Limb (tissue), 2 donors: Measurements from ENCODE around the gene VAC14.
"Not testable (repeated sequence)": the region's sequence is repeated elsewhere in the genome, so short reads cannot be mapped to it uniquely, and the experiment has no call there.

Source experiments
- DNase-seq, 2 donors: peaks; one replicate each; pipeline ENCODE4 v3.0.0-alpha.2; 2016; ENCODE audit errors: extremely low spot score in 2 of 2

VAC14 gene

DNA sequence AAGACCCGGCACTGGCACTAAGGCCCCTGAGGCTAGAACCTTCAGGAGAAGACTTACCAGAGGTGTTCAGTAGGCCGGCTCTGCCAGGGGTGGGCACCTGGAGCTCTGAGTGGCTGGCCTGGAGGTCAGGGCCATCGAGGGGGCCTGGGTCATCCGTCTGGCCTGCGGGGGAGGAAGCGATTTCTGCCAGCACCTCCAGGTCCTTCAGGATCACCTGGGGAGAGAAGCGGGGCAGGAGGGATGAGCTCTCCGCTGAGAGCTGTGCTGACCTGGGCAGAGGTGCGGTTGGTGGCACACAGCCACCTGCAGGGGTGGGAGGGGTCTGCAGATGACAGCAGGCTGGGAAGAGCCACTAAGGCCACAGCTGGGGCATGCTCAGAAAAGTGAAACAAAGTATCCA, 56.6 kb downstream of the VAC14 start:
- no peak for DNase-seq

- no peak for DNase-seq
Measured at GRCh38 chr16:70743791-70744190, 57.2 kb downstream of the VAC14 start.

DNA sequence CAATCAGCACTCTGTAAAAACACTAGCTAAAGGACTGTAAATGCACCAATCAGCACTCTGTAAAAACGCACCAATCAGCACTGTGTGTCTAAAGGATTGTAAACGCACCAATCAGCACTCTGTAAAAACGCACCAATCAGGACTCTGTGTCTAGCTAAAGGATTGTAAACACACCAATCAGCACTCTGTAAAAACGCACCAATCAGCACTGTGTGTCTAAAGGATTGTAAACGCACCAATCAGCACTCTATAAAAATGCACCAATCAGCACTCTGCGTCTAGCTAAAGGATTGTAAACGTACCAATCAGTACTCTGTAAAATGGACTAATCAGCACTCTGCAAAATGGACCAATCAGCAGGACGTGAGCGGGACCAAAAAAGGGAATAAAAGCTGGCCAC, 58.0 kb downstream of the VAC14 start:
- DNase-seq, result not testable (repeated sequence)

- no peak for DNase-seq
Measured at GRCh38 chr16:70741783-70742125, 59.2 kb downstream of the VAC14 start.

DNA sequence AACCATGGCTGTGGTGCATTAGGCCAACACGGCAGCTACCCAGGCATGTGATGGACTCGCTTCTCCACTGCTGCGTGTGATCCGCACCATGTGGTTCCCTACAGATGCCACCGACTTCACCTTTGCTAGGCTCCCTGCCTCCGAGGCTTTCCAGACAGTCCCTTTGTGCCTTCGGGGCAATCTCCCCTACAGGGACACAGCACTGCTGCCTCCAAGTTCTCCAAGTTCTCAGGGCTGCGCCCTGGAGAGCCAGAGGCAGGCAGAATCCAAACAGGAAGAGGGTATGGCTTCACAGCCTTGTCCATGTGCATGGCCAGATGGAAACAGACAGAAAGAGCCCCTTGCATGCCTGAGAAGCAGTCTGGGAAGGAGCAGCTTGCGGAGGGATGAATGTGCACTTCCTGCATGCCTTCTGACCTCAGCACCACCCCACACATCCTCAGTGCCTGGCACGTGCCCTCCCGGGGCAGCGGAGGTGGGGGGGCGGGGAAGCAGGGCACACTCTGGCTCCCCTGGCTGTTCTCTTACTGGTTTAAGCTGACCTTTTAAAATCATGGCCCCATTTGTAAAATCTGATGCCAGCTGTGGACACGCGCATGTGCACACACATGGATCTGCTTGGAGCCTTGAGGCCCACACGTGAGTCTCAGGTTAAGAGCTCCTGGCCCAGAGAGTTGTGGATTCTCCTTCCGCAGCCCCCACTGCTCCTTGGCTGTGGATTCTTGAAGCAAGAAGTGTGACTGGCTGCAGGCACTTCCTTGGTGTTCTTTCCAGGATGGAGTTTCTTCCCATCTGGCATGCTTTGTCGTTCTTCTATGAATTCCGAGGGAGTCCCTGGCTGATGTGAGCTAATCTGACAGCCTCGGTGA, 59.8 kb downstream of the VAC14 start:
- DNase-seq, result no peak

GRCh38 chr16:70740174-70740913, 60.6 kb downstream of the VAC14 start:
- no peak for DNase-seq

DNA sequence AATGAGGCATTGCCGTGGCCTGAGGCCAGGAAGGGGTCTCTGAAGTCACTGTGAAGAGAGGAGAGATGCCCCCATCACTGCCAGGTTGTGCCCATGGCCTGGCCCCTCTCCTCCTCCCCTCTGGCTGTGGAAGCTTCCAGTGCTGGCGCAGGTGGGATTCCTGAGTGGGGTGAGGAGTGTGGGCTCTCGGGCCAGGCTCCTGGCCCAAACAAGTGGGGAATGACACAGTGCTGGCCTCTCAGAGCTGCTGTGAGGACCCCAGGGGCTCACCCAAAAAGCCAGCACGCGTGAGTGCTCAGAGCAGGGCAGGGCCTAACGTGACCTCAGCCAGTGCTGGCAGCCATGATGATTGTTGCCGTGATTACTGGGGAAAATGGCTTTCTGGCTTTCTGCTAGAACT, 61.6 kb downstream of the VAC14 start:
- no peak for DNase-seq

GRCh38 chr16:70738083-70738977, 62.6 kb downstream of the VAC14 start:
- DNase-seq, result peak in 1 of 2 donors; percentile 70

GRCh38 chr16:70737377-70738082, 63.4 kb downstream of the VAC14 start:
- peak; percentile 77 to 92 for DNase-seq

- no peak for DNase-seq
Measured at GRCh38 chr16:70736465-70737376, 64.2 kb downstream of the VAC14 start.

DNA sequence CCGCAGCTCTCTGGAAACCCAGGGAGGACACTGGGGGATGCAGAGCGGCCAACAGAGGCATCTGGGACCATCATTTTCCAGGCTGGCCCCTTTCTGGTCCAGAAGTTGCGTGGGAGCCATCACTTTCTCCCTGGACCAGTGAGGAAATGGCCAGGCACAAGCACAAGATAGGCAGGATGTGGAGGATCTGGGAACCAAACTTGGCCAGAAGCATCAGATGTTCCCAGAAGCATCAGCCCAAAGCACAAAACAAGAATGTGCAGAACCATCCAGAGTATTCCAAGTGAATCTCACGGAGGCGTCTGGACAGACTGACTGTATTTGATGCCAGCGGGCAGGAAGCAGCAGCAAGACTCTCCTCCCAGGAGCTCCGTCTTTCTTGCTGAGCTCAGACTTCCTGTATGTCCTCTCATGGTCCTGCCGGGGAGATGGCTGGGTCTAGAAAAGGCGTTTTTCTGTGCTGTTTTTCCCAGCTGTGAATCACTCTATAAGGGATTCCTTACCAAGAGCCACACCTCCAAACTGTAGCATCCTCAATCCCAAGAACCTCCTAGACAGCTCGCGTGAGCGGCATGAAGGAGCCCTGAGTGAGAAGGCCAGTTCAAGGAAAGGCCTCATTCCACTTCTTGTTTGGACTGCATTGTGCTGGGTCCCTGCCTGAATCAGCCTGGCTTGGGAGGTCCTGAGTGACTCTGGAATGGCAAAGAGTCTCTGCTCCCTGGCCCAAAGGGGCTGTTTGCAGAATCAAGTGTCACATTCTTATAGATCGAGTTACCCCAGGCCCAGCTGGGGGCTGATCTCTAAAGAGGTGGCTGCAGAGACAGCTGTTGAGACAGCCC, 65.6 kb downstream of the VAC14 start:
- no peak for DNase-seq

DNA sequence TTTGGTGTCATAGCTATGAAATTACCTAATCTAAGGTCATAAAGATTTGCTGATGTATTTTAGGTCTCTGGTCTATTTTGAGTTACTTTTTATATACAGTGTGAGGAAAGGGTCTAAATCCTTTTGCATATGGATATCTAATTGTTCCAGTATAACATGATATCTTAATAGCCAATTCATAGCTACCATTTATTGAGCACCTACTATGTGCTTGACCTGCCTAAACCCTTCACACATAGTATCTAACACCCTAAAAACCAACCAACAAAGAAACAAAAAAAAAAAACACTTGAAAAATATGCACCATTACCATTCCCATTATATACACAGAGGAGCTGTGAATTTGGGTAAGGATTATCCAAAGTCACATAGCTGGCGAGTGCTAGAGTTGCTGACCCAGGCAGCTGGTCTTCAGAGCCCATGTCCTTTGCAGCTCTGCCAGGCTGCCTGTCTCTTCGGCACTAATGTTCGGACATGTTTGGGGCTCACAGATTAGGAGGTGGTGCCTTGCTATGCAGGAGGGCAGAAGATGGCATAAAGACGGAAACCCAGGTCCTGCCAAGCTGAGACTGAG, 66.3 kb downstream of the VAC14 start:
- DNase-seq, result no peak

GRCh38 chr16:70730944-70731343, 70.0 kb downstream of the VAC14 start:
- no peak for DNase-seq

DNA sequence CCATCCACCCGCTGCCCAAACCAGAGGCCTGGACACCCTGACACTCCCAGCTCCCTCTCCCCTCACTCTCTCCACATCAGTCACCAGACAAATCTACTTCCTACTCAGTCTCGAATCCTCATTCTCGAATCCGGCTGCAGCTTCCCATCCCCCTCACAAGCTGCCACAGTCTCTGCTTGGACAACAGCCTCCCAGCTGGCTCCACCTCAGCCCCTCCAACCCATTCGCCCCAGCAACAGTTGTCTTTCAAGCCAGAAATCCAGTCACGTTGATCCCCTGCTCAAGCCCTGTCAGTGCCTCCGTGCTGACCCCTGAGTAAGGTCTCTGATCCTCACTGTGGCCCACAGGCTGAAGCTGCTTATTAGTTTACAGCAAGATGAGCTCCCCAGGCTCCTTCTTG, 70.9 kb downstream of the VAC14 start:
- DNase-seq, result no peak

DNA sequence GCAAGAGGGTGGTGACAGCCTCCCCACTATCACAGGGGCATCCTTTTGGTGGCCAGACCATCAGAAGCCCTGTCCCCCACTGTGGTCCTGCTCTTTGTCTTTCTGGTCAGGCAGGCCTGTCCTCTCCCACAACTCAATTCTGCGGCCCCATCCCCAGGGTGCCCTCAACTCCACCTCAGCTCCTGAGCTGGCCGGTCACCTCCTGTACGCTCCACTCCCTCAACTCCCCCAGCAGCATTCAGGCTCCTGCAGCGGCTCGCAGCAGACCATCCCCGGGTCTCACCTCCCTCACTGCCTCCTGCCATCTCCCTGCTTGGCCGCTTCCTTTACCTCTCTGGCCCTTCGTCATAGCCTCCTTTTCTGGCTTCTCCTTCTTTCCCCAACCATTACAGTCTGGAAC, 71.7 kb downstream of the VAC14 start:
- DNase-seq, result no peak

DNA sequence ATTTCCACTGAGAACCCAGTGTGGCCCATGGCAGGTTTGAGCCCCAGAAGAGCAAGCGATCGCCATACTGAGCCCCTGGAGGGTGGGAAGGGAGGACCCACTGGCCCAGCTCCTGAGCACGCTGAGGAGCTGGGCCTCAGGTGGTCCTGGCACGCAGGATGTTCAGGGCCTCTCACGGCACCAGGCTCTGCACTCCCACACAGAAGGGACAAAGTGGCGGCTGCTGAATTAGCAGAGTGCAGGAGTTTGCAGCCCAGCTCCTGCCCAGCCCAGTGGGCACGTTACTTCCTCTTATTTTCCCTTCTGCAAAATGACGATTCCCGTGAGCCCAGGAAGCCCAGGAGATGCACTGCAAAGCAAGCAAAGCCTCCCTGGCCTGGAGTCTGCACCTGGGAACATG, 72.8 kb downstream of the VAC14 start:
- no peak for DNase-seq

DNA sequence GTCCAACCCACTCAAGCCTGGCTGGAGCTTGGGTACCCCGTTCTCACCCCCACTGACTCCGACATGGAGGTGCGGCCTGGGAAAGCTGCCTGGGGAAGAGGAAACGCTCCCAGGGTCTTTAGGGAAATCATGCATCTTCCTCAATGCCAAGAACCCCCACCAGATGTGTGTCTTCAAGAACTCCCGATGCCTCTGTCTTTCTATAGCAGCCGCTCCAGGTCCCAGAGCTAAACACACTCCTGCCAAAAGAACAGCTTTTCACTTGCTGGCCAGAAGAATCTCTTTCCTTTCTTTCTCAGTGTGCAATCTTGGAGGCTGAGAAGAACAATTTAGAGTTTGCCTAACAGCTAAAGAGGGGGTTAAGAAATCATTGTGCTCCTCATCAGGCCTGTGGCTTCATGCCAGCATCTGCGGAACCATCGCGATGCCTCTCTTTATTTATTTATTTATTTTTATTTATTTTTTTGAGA, 74.0 kb downstream of the VAC14 start:
- DNase-seq, result peak in 1 of 2 donors; percentile 85

DNA sequence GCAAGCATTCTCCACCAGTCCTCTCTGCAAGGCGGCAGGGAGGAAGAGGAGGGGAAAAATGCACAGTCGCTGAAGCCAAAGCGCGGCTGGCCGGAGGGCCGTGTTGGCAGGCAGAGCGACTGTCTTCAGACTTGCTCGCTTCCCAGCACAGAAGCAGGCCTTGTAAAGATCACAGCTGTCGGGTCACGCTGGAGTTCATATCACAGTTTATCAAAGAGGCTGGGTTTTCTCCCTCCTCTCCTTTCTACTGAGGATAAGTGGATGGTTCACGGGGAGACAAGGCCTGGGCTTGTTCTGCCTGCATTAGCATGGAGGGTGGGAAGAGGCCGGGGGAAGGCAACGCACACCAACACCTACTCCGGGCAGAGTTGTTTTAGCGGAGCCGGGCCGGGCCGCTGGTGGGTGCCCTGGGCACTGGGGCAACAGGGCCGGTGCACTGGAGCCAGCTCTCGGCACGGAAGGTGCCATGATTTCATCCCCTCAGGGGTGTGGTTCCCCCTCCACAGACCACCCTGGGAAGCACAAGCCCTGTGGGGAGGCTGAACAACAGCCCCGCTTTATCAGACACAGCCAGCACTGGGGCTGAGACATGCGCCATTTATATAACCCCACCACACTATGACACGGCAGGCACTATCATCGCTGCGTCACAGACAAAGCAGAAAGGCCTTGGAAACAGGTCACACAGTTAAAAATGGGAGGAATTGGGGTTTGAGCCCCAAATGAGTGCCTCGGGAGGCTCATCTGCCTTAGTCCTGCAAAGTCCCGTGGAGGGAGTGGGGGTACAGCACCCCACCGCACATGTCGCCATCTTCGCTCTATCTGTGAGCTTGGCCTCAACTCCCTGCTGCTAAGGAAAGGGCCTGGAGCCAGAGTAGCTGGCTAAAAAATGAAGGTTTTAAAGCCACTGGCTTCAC, 74.8 kb downstream of the VAC14 start:
- peak; percentile 68 to 70 for DNase-seq
